Left ventricle myocardium inferior (tissue), 1 donor: Measurements from ENCODE around the gene MACROD2. TPM values are rescaled to one million over a fixed set of nuclear protein-coding genes. Genes with fewer than 3 reads are reported as not detected.

ENCODE experiments used
- DNase-seq: peaks from one replicate; pipeline ENCODE4 v3.0.0-alpha.2; 2020
- H3K27ac ChIP-seq: fragments of 200-600 bp; replicated peaks from 2 replicates; pipeline ENCODE4 v1.8.0; 2021
- H3K27me3 ChIP-seq: fragments of 200-600 bp; 2 replicates; pipeline ENCODE4 v1.8.0; 2021; ENCODE audit warnings: low read depth
- H3K36me3 ChIP-seq: fragments of 200-600 bp; 2 replicates; pipeline ENCODE4 v1.8.0; 2021
- H3K4me1 ChIP-seq: fragments of 200-600 bp; 2 replicates; pipeline ENCODE4 v1.8.0; 2021
- H3K4me3 ChIP-seq: fragments of 200-600 bp; 2 replicates; pipeline ENCODE4 v1.8.0; 2021; ENCODE audit warnings: mild to moderate bottlenecking, moderate library complexity
- H3K9me3 ChIP-seq: fragments of 200-600 bp; replicated peaks from 2 replicates; pipeline ENCODE4 v1.8.0; 2021
- intact Hi-C: fragments of 100-400 bp; cut with micrococcal nuclease; formaldehyde crosslinking; loops from one replicate; pipeline ENCODE4 v1.11.0; 2022
- total RNA-seq: library from RNA; stranded (reverse); fragmentation: NEBNext Ultra II Directional; extraction: Animal tissue kit (Norgen Biotek cat#: 25700); gene quantifications from one replicate; pipeline ENCODE4 v1.2.1, GENCODE V29; 2021
- TF ChIP-seq, protein P1 (sequence below): fragments of 200-600 bp; IDR thresholded peaks from 2 replicates; pipeline ENCODE4 v1.8.0; 2021; ENCODE audit warnings: antibody characterized with exemption, mild to moderate bottlenecking, borderline replicate concordance
- donor health status: DM: no; HTN: yes; CAD: no; lungs with severe emphysema.

The MACROD2 gene
- total RNA-seq, 1 donor from 2014 or later = 3.6 TPM

DNA sequence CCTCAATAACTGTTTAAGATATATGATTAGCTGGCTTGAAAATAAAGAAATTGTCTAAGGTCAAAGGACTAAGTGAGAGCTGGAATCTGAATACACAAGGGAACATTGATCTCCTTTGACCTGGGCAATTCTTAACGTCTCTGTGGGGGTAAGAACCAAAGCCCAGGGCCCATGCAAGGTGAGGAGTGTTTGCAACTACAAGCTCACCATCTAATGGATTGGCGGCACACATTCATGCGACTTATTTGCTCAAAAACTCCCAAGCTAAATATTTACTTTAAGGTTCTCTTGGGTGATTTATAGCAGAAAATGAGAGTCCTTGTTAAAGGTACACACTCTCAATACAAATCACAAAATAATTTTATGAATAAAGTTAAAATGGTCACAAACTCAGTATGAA is 734.1 kb downstream of the MACROD2 start:
- Histone ChIP-seq H3K27ac (no peak overlapping the region), H3K27me3 (no peaks in the 10 kb centered on the region), H3K36me3 (no peaks in the 10 kb centered on the region), H3K4me1 (no peaks in the 10 kb centered on the region), H3K4me3 (no peak overlapping the region), H3K9me3 (peaks cover 4% of the 10 kb centered on the region)
- DNase-seq = no peak
- intact Hi-C loops = no loop called here
- TF ChIP-seq, protein P1, sequence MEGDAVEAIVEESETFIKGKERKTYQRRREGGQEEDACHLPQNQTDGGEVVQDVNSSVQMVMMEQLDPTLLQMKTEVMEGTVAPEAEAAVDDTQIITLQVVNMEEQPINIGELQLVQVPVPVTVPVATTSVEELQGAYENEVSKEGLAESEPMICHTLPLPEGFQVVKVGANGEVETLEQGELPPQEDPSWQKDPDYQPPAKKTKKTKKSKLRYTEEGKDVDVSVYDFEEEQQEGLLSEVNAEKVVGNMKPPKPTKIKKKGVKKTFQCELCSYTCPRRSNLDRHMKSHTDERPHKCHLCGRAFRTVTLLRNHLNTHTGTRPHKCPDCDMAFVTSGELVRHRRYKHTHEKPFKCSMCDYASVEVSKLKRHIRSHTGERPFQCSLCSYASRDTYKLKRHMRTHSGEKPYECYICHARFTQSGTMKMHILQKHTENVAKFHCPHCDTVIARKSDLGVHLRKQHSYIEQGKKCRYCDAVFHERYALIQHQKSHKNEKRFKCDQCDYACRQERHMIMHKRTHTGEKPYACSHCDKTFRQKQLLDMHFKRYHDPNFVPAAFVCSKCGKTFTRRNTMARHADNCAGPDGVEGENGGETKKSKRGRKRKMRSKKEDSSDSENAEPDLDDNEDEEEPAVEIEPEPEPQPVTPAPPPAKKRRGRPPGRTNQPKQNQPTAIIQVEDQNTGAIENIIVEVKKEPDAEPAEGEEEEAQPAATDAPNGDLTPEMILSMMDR = no peak

DNA sequence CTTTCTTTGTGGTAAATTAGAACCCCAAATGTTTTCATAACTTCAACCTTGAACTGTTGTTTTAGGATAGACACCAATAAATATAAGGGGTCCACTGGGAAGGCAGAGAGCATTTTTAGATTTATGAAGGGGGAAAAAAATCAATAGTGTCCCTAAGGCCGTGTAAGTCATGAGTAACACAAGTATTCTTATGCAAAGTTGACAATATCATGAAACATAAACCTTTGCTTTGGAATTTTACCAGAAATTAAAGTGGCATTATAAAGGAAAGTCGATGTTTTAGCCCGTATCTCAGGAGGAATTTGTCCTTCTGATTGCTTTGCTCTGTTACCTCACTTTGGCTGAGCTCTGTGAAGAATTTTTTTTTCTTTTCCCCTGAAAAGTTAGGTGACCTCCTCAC is 737.0 kb downstream of the MACROD2 start:
- TF ChIP-seq, protein P1 = no peak
- H3K9me3 ChIP-seq = peaks cover 15% of the 10 kb centered on the region
- DNase-seq = no peak
- H3K36me3 ChIP-seq = no peaks in the 10 kb centered on the region
- H3K27me3 ChIP-seq = no peaks in the 10 kb centered on the region
- H3K4me3 ChIP-seq = no peak overlapping the region
- no peak overlapping the region for H3K27ac ChIP-seq
- intact Hi-C loops = no loop called here
- H3K4me1 ChIP-seq = no peaks in the 10 kb centered on the region

DNA sequence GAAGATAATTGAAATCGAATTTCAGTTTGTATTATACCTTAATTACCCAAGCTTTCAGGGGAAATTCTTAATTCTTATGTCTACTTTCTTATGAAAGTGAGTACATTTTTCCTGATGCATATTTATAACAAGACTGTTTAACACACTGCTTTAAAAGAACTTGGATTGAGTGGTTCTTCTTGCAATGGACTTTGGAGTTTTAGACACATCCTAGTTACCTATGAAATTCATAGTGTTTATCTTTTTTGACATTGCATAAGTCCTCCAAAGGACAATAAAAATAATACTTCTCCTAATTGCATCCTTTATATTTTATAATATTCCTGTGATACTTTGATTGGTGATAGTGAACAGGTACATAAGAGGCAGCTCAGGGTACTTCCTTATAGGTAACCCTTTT is 737.7 kb downstream of the MACROD2 start:
- Histone ChIP-seq H3K4me1 (no peaks in the 10 kb centered on the region), H3K4me3 (no peak overlapping the region), H3K27me3 (no peaks in the 10 kb centered on the region), H3K36me3 (no peaks in the 10 kb centered on the region), H3K9me3 (peaks cover 15% of the 10 kb centered on the region), H3K27ac (no peak overlapping the region)
- no peak for DNase-seq
- TF ChIP-seq, protein P1 = no peak
- intact Hi-C loops = no loop called here

DNA sequence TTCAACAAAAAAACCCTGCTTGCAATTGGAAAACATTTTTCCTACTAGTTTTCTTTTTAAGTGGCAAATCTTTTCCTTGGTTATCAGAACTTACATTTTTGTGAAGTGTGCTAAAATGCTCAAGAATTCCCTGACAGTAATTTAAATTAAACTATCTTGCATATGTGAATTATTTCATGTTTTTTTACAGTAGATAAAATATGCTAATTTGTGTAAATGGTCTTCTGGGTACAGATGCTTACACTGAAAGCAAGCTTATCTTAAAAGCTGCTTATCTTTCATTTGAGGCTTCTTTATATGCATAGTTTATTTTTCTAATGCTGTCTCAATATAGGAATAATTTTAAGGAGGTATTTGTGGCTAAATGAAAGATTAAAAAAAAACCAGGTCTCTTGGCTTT is 745.1 kb downstream of the MACROD2 start:
- Histone ChIP-seq H3K4me1 (no peaks in the 10 kb centered on the region), H3K27ac (no peak overlapping the region), H3K36me3 (no peaks in the 10 kb centered on the region), H3K27me3 (no peaks in the 10 kb centered on the region), H3K9me3 (peaks cover under 1% of the 10 kb centered on the region), H3K4me3 (no peak overlapping the region)
- TF ChIP-seq, protein P1 = no peak
- DNase-seq = no peak
- intact Hi-C loops = no loop called here

DNA sequence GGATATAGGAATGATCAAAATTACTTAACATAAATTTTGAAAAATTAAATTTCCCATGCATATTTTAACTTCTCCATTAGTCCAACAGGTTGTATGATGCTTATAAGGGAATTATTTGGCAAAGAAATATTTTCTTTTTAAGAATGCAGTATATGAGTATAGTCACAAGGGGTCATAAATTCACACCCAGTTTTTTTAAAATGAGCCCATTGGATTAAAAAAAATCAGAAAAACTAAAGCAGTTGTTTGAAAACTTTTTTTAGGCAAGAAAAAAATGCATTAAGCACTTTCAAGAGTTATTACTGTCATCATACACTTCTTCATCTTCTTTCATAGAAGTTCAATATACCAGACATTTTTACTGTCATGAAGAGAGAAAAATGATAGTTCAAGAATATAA is 746.3 kb downstream of the MACROD2 start:
- Histone ChIP-seq H3K4me3 (no peak overlapping the region), H3K36me3 (no peaks in the 10 kb centered on the region), H3K4me1 (no peaks in the 10 kb centered on the region), H3K9me3 (no peaks in the 10 kb centered on the region), H3K27ac (no peak overlapping the region), H3K27me3 (no peaks in the 10 kb centered on the region)
- TF ChIP-seq, protein P1 = no peak
- DNase-seq = no peak
- intact Hi-C loops = no loop called here

DNA sequence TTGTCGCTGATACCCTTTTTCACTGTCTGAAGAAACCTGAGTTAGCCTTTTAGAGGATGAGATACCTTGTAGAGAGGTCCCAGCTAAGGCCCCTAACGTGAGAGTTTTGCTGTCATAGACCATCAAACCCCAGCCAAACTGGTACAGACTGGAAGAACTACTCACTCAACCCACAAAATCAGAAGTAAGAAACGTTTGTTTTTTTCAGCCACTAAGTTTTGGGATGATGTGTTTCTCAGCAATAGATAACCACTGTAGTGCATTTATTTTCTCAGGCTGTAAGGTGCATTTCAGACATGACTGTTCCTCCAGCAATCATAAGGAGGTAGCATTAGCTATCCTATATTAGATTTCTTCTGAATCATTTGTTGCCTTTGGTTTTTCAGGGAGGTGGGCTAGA is 749.4 kb downstream of the MACROD2 start:
- DNase-seq = no peak
- Histone ChIP-seq H3K4me3 (no peak overlapping the region), H3K4me1 (no peaks in the 10 kb centered on the region), H3K9me3 (no peaks in the 10 kb centered on the region), H3K36me3 (no peaks in the 10 kb centered on the region), H3K27ac (no peak overlapping the region), H3K27me3 (no peaks in the 10 kb centered on the region)
- intact Hi-C loops = no loop called here
- TF ChIP-seq, protein P1 = no peak
